ENCODE results near the gene PPP2R5C.

PPP2R5C gene

DNA sequence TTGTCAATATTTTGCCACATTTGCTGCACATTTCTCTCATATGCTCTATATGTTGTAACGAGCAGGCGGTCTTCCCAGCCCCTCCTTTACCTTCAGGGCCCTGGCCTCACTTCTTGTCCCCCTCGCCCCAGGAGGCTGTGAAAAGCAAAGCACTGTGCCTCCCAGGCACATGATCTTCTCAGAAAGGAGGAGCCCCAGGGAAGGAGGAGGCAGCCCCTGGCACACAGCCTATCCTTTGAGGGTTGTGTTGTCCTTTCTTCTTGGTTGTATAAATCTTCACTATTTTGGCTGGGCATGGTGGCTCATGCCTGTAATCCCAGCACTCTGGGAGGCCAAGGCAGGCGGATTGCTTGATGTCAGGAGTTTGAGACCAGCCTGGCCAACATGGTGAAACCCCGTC is 77.0 kb downstream of the PPP2R5C start:
- TF ChIP-seq, protein P1, sequence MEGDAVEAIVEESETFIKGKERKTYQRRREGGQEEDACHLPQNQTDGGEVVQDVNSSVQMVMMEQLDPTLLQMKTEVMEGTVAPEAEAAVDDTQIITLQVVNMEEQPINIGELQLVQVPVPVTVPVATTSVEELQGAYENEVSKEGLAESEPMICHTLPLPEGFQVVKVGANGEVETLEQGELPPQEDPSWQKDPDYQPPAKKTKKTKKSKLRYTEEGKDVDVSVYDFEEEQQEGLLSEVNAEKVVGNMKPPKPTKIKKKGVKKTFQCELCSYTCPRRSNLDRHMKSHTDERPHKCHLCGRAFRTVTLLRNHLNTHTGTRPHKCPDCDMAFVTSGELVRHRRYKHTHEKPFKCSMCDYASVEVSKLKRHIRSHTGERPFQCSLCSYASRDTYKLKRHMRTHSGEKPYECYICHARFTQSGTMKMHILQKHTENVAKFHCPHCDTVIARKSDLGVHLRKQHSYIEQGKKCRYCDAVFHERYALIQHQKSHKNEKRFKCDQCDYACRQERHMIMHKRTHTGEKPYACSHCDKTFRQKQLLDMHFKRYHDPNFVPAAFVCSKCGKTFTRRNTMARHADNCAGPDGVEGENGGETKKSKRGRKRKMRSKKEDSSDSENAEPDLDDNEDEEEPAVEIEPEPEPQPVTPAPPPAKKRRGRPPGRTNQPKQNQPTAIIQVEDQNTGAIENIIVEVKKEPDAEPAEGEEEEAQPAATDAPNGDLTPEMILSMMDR (conservative IDR thresholded peaks at IDR 0.05; ENCODE audit: low read depth, low read length), result no peak
- H2AFZ ChIP-seq (ENCODE audit: low read depth), result no peak overlapping the region
- no peaks in the 10 kb centered on the region for H3K27me3 ChIP-seq (ENCODE audit: insufficient read depth, low read depth)
- H3K4me1 ChIP-seq (ENCODE audit: low read depth, poor library complexity, severe bottlenecking), result peaks cover 28% of the 10 kb centered on the region
- H4K20me1 ChIP-seq (ENCODE audit: insufficient read depth), result peaks cover 4% of the 10 kb centered on the region; the same call in 1 of the 2 replicates
- H3K79me2 ChIP-seq (ENCODE audit: insufficient read depth, low read depth), result peaks cover 46% of the 10 kb centered on the region; the same call in 1 of the 2 replicates
- no peak overlapping the region for H3K4me2 ChIP-seq
- no peak overlapping the region for H3K9ac ChIP-seq
- H3K4me3 ChIP-seq (IDR thresholded peaks at IDR 0.05; ENCODE audit: insufficient read depth, low read depth, low read length), result no peak overlapping the region
- H3K27ac ChIP-seq, result no peak overlapping the region
- no peaks in the 10 kb centered on the region for H3K36me3 ChIP-seq (ENCODE audit: insufficient read depth)

DNA sequence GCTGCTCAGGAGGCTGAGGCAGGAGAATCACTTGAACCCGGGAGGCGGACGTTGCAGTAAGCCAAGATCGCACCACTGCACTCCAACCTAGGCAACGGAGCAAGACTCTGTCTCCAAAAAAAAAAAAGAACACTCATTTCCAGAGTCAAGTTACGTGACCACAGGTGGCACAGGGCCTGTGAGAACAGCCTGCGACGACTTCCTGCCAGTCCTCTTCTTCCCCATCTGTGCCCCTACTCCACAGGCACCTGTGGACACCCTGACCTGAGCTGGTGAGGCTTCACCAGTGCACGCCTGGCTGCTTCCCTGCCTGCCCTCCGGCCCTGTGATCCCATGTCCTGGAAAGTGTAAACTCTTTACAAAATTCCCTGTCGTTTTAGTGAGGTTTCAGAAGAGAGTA is 77.7 kb downstream of the PPP2R5C start:
- Histone ChIP-seq H3K36me3 (ENCODE audit: insufficient read depth) (no peaks in the 10 kb centered on the region), H2AFZ (ENCODE audit: low read depth) (no peak overlapping the region), H4K20me1 (ENCODE audit: insufficient read depth) (peaks cover 4% of the 10 kb centered on the region; the same call in 1 of the 2 replicates), H3K27me3 (ENCODE audit: insufficient read depth, low read depth) (no peaks in the 10 kb centered on the region), H3K4me2 (no peak overlapping the region), H3K9ac (no peak overlapping the region), H3K27ac (no peak overlapping the region), H3K79me2 (ENCODE audit: insufficient read depth, low read depth) (peaks cover 42% of the 10 kb centered on the region; the same call in 1 of the 2 replicates), H3K4me3 (IDR thresholded peaks at IDR 0.05; ENCODE audit: insufficient read depth, low read depth, low read length) (no peak overlapping the region), H3K4me1 (ENCODE audit: low read depth, poor library complexity, severe bottlenecking) (peaks cover 34% of the 10 kb centered on the region)
- TF ChIP-seq, protein P1 (conservative IDR thresholded peaks at IDR 0.05; ENCODE audit: low read depth, low read length), result no peak

DNA sequence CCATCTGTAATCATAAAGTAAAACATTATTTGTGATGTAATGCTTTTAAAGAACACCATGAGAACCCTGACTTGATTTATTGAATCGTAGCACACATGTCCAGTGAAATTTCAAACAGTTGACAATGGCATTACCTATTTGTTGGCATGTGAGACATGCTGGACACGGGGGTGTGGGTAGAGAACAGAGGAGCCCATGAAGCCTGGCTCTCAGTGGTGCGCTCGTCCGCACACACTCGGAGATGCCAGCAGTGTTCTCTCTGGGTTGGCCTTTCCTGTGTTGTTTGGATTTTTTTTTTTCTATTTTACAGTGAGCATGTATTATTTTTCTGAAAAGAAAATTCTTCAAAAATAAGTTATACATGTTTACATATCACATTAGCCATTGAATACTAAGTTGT is 78.2 kb downstream of the PPP2R5C start:
- no peak overlapping the region for H3K4me2 ChIP-seq
- no peak overlapping the region for H2AFZ ChIP-seq (ENCODE audit: low read depth)
- no peak overlapping the region for H3K9ac ChIP-seq
- H3K4me1 ChIP-seq (ENCODE audit: low read depth, poor library complexity, severe bottlenecking), result peaks cover 34% of the 10 kb centered on the region
- no peak overlapping the region for H3K27ac ChIP-seq
- peaks cover 4% of the 10 kb centered on the region; the same call in 1 of the 2 replicates for H4K20me1 ChIP-seq (ENCODE audit: insufficient read depth)
- TF ChIP-seq, protein P1 (conservative IDR thresholded peaks at IDR 0.05; ENCODE audit: low read depth, low read length), result no peak
- H3K36me3 ChIP-seq (ENCODE audit: insufficient read depth), result no peaks in the 10 kb centered on the region
- H3K27me3 ChIP-seq (ENCODE audit: insufficient read depth, low read depth), result no peaks in the 10 kb centered on the region
- H3K4me3 ChIP-seq (IDR thresholded peaks at IDR 0.05; ENCODE audit: insufficient read depth, low read depth, low read length), result no peak overlapping the region
- H3K79me2 ChIP-seq (ENCODE audit: insufficient read depth, low read depth), result peaks cover 42% of the 10 kb centered on the region; the same call in 1 of the 2 replicates

DNA sequence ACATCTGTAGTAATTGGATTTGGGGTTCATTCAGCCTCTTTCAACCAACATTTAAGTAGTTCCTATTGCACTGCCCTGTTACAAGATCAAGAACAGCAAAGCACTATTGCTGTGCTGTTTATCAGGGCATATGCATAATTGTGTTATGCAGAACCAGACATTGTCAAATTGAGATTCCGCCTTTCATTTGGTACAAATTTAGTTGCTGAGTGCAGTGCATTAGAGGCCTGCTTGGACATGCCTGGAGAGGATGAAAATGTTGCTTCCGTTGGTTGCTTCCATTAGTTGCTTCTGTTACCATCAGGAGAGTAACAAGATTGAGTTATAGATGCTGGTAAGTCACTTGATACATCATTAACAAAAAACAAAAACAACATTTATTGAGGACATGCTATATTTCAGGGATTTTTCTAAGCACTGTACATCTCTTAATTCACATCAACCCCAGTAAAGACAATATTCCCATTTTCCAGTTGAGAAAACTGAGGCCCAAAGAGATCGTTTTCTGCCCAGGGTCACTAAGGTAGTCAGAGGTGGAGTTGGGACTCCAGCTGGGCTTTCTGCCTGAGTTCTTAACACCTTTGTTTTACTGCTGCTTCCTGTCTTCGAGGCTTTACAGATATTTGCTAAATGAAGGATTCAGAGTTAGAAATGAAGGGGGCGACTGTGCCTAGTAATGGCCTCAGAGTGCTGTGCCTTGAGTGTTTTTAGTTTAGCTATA is 79.3 kb downstream of the PPP2R5C start:
- TF ChIP-seq, protein P1 (conservative IDR thresholded peaks at IDR 0.05; ENCODE audit: low read depth, low read length), result no peak
- H3K9ac ChIP-seq, result no peak overlapping the region
- H3K27me3 ChIP-seq (ENCODE audit: insufficient read depth, low read depth), result no peaks in the 10 kb centered on the region
- peaks cover 39% of the 10 kb centered on the region for H3K4me1 ChIP-seq (ENCODE audit: low read depth, poor library complexity, severe bottlenecking)
- no peak overlapping the region for H2AFZ ChIP-seq (ENCODE audit: low read depth)
- no peak overlapping the region; the same call in 1 of the 2 replicates for H3K27ac ChIP-seq
- H3K4me3 ChIP-seq (IDR thresholded peaks at IDR 0.05; ENCODE audit: insufficient read depth, low read depth, low read length), result no peak overlapping the region
- H4K20me1 ChIP-seq (ENCODE audit: insufficient read depth), result peaks cover 4% of the 10 kb centered on the region; the same call in 1 of the 2 replicates
- H3K79me2 ChIP-seq (ENCODE audit: insufficient read depth, low read depth), result peaks cover 48% of the 10 kb centered on the region; the same call in 1 of the 2 replicates
- H3K4me2 ChIP-seq, result no peak overlapping the region
- no peaks in the 10 kb centered on the region for H3K36me3 ChIP-seq (ENCODE audit: insufficient read depth)
